Chondrocyte (in vitro differentiated cells): Measurements from ENCODE around the gene GPR142. TPM values are rescaled to one million over a fixed set of nuclear protein-coding genes. Genes with fewer than 3 reads are reported as not detected.

Source experiments
- DNase-seq: peaks from one replicate; pipeline ENCODE4 v3.0.0; 2021; ENCODE audit warnings: mixed read lengths, low spot score
- H3K27ac Mint-ChIP-seq: one replicate; pipeline ENCODE4 v1.8.0; 2021; ENCODE audit warnings: mild to moderate bottlenecking, moderate library complexity, mixed read lengths; ENCODE audit not compliant: unreplicated experiment
- H3K27me3 Mint-ChIP-seq: 2 replicates; pipeline ENCODE4 v1.8.0; 2021; ENCODE audit warnings: low read depth, mixed read lengths
- H3K36me3 Mint-ChIP-seq: 2 replicates; pipeline ENCODE4 v1.8.0; 2021; ENCODE audit warnings: low read depth, mixed read lengths
- H3K4me1 Mint-ChIP-seq: 2 replicates; pipeline ENCODE4 v1.8.0; 2021; ENCODE audit warnings: low read depth, mild to moderate bottlenecking, mixed read lengths
- H3K4me3 Mint-ChIP-seq: one replicate; pipeline ENCODE4 v1.8.0; 2021; ENCODE audit warnings: mild to moderate bottlenecking, moderate library complexity, mixed read lengths; ENCODE audit not compliant: unreplicated experiment
- H3K9me3 Mint-ChIP-seq: 2 replicates; pipeline ENCODE4 v1.8.0; 2021; ENCODE audit warnings: low read depth, mixed read lengths
- total RNA-seq: library from RNA; stranded (reverse); gene quantifications from 3 replicates; pipeline ENCODE4 v1.2.1, GENCODE V29; 2021
- TF ChIP-seq, protein P1 (sequence below): fragments of 200-600 bp; sonication (generic); IDR thresholded peaks from 2 replicates; pipeline ENCODE4 v1.5.0; 2021; ENCODE audit warnings: antibody characterized with exemption, mild to moderate bottlenecking, moderate library complexity

GPR142 gene
- total RNA-seq, 1 donor from 2014 or later: not detected

DNA sequence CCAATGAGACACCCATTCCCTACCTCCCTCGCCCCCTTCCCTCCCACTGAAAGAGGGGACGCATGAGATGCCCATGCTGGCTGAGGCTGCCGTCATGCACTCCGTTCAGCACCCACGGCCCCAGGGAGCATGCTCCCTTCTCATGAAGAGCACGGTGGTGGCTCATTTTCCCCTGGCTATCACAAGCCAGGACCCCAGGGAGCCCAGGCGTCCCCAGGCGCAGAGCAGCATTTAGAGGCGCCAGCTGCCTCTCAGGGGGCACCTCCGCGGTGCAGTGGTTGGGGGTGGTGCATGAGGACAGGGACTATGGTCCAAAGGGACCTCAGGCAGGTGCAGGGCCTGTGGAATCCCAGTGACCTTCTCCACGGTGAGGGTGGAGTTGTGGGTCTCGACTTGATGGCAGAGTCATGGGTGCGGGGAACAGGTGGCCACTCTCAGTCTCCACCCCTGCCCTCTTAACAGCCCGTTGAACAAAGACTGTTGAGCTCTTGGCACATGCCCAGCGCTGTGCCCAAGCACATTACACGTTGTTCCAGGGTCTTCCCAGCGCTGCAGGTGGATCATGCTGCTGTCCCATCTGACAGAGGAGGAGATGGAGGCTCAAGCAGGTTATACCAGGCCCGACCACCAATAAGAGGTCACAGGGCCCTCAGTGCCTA lies 27.6 kb upstream of the GPR142 start:
- Mint-ChIP-seq H3K9me3 (no peaks in the 10 kb centered on the region), H3K27ac (no peak overlapping the region), H3K4me3 (no peak overlapping the region), H3K4me1 (no peaks in the 10 kb centered on the region), H3K27me3 (peaks cover 34% of the 10 kb centered on the region), H3K36me3 (no peaks in the 10 kb centered on the region)
- TF ChIP-seq, protein P1, sequence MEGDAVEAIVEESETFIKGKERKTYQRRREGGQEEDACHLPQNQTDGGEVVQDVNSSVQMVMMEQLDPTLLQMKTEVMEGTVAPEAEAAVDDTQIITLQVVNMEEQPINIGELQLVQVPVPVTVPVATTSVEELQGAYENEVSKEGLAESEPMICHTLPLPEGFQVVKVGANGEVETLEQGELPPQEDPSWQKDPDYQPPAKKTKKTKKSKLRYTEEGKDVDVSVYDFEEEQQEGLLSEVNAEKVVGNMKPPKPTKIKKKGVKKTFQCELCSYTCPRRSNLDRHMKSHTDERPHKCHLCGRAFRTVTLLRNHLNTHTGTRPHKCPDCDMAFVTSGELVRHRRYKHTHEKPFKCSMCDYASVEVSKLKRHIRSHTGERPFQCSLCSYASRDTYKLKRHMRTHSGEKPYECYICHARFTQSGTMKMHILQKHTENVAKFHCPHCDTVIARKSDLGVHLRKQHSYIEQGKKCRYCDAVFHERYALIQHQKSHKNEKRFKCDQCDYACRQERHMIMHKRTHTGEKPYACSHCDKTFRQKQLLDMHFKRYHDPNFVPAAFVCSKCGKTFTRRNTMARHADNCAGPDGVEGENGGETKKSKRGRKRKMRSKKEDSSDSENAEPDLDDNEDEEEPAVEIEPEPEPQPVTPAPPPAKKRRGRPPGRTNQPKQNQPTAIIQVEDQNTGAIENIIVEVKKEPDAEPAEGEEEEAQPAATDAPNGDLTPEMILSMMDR: no peak
- DNase-seq: no peak

DNA sequence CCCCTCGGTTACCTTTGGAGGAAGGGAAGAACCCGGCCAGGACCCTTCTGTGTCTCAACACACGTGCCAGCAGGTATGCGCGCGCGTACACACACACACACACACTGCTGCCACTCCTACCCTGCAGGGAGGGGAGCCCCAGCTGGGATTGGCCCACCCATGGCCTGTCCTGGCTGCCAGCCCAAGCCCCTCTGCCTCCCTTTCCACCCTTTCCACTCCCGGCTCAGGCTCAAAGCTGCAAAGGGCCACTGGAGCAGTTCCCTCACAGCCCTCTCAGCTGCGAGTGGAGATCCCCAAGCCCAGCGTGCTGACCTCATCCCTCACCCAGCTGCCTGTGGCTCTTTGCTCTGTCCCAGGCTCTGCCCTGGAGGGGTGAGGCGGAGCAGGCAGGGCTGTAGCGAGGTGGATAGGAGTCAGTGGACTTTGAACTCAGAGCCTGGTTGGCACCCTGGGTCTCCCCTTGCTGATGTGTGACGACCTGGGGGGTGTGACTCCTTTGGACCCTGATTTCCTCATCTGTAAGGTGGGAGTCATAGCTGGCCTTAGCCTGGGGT lies 26.8 kb upstream of the GPR142 start:
- H3K4me1 Mint-ChIP-seq: no peaks in the 10 kb centered on the region
- TF ChIP-seq, protein P1: no peak
- no peak overlapping the region for H3K4me3 Mint-ChIP-seq
- no peak for DNase-seq
- H3K27me3 Mint-ChIP-seq: peaks cover 42% of the 10 kb centered on the region
- no peak overlapping the region for H3K27ac Mint-ChIP-seq
- no peaks in the 10 kb centered on the region for H3K9me3 Mint-ChIP-seq
- no peaks in the 10 kb centered on the region for H3K36me3 Mint-ChIP-seq

DNA sequence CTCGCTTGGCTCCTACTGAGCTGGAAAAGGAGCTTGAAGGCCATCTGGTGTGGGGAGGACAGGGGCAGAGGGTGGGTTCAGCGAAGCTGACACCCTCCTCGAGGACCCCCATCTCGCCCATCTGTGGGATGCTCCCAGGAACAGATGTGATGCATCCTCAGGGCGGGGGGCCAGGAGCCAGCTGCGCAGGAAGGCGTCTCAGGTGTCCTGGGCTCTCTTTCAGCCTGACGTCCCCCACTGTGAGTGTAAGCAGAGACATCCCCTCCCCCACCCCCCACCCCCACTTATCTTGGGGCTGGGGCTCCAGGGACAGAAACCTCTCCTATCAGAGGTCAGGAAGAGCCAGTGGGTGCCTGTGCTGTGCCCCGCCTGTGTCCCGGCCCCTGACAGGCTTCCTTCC lies 25.1 kb upstream of the GPR142 start:
- H3K27ac Mint-ChIP-seq: no peak overlapping the region
- H3K36me3 Mint-ChIP-seq: no peaks in the 10 kb centered on the region
- no peak overlapping the region for H3K4me3 Mint-ChIP-seq
- TF ChIP-seq, protein P1: no peak
- peaks cover 40% of the 10 kb centered on the region for H3K27me3 Mint-ChIP-seq
- no peak for DNase-seq
- H3K4me1 Mint-ChIP-seq: no peaks in the 10 kb centered on the region
- H3K9me3 Mint-ChIP-seq: no peaks in the 10 kb centered on the region

DNA sequence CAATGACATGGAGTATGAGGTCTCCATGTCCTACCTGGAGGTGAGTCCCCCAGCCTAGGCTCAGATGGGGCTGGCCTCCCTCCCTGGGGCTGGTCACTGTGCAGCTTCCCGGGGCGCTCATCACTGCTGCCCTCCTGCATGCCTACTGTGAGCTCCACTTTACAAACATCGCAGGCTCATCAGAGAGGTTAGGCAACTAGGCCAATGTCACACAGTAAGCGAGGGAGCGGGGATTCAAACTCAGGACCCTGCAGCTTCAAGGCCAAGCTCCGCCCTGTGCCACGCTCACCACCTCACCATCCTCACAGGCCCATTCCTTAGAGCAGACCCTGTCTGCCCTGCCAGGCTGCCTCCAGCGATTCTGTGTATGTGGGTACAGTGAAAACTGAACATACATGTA lies 24.2 kb upstream of the GPR142 start:
- H3K27ac Mint-ChIP-seq: no peak overlapping the region
- H3K9me3 Mint-ChIP-seq: no peaks in the 10 kb centered on the region
- peaks cover 41% of the 10 kb centered on the region for H3K27me3 Mint-ChIP-seq
- H3K36me3 Mint-ChIP-seq: no peaks in the 10 kb centered on the region
- no peaks in the 10 kb centered on the region for H3K4me1 Mint-ChIP-seq
- TF ChIP-seq, protein P1: no peak
- no peak for DNase-seq
- no peak overlapping the region for H3K4me3 Mint-ChIP-seq

DNA sequence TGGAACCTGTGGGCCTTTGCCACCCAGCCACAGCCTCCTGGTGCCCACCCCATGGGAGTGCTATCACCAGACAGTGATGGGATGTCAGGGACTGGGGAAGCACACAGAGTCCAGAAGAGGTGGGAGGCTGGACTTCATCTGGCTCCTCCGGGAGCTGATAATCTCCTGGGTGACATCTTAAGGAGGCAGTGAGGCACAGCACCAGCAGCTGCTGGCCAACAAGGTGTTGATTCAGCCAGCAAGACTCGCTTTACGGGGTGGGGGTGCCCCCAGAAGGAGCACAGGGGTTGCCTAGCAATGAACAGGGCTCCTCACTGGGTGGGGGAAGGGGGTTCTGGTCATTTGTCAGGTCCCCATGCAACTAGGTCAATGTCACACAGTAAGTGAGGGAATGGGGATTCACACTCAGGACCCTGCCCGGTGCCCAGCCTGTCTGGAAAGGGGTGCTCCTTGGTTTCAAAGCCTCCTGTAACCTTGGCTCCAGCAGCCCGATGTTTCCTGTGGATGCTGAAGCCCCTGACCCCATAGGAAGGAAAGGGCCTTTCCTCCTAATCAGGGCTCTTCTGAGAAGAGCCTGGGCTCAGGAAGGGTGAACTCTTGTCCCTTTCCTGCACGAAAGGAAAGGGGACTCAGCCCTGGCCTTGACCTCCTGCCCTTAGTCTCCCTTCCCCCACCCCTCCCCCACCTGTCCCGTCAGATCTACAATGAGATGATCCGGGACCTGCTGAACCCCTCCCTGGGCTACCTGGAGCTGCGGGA lies 23.6 kb upstream of the GPR142 start:
- H3K4me3 Mint-ChIP-seq: no peak overlapping the region

More for the DNA sequence above, 23.6 kb upstream of the GPR142 start:
- Mint-ChIP-seq H3K4me1 (no peaks in the 10 kb centered on the region), H3K36me3 (no peaks in the 10 kb centered on the region), H3K9me3 (no peaks in the 10 kb centered on the region), H3K27me3 (peaks cover 44% of the 10 kb centered on the region), H3K27ac (no peak overlapping the region)
- DNase-seq: no peak
- TF ChIP-seq, protein P1: no peak
